Naive B cell (primary cell): ENCODE data around the gene OTOS. TPM values are rescaled to one million over a fixed set of nuclear protein-coding genes. Genes with fewer than 3 reads are reported as not detected.

Experiments used
- ATAC-seq, 2 donors: fragments of 150-1000 bp; cut with Tn5 transposase; 2 replicates each; pipeline ENCODE4 v1.10.0; 2021; ENCODE audit warnings: low read depth in 2 of 2, mild to moderate bottlenecking in 2 of 2, moderate library complexity in 2 of 2
- DNase-seq: peaks from one replicate; pipeline ENCODE4 v3.0.0; 2022
- H3K27ac Mint-ChIP-seq, 6 donors: one replicate each; pipeline ENCODE4 v1.8.0; 2020 to 2022; ENCODE audit warnings: mild to moderate bottlenecking in 6 of 6, mixed read lengths in 6 of 6, moderate library complexity in 5 of 6, inconsistent platforms in 2 of 6
- H3K27me3 Mint-ChIP-seq, 3 donors: one replicate each; pipeline ENCODE4 v1.8.0; 2021 to 2022; ENCODE audit warnings: mixed read lengths in 3 of 3, mild to moderate bottlenecking in 1 of 3
- H3K36me3 Mint-ChIP-seq, 2 donors: one replicate each; pipeline ENCODE4 v1.8.0; 2020 to 2022; ENCODE audit warnings: mixed read lengths in 2 of 2, inconsistent platforms in 1 of 2, mild to moderate bottlenecking in 1 of 2
- H3K4me1 Mint-ChIP-seq, 3 donors: one replicate each; pipeline ENCODE4 v1.8.0; 2020 to 2022; ENCODE audit warnings: mixed read lengths in 3 of 3, inconsistent platforms in 1 of 3, mild to moderate bottlenecking in 1 of 3, moderate library complexity in 1 of 3
- H3K4me3 Mint-ChIP-seq, 8 donors: one replicate each; pipeline ENCODE4 v1.8.0; 2020 to 2022; ENCODE audit warnings: mild to moderate bottlenecking in 8 of 8, mixed read lengths in 8 of 8, moderate library complexity in 8 of 8, inconsistent platforms in 2 of 8
- H3K9me3 Mint-ChIP-seq, 7 donors: one replicate each; pipeline ENCODE4 v1.8.0; 2020 to 2022; ENCODE audit warnings: mixed read lengths in 7 of 7, mild to moderate bottlenecking in 5 of 7, inconsistent platforms in 2 of 7, moderate library complexity in 1 of 7
- polyA plus RNA-seq, 6 donors: library from polyadenylated mRNA; unstranded; fragments of 300-500 nt; fragmentation: Illumina TruSeq; gene quantifications; one replicate each; pipeline ENCODE4 v1.2.3, GENCODE V29; 2021; ENCODE audit warnings: low read depth in 6 of 6

Gene OTOS
- polyA plus RNA-seq, 6 donors from 2014 or later: not detected

GRCh38 chr2:240106765-240107476 lies 33.5 kb downstream of the OTOS start:
- no peak for DNase-seq
- no peaks in the 10 kb centered on the region for H3K9me3 Mint-ChIP-seq
- H3K4me3 Mint-ChIP-seq: no peak overlapping the region
- H3K27ac Mint-ChIP-seq: no peak overlapping the region
- ATAC-seq: no peak
- peaks cover 15 to 40% (median 30%) of the 10 kb centered on the region in 3 donors for H3K27me3 Mint-ChIP-seq
- no peaks in the 10 kb centered on the region for H3K36me3 Mint-ChIP-seq
- no peaks in the 10 kb centered on the region for H3K4me1 Mint-ChIP-seq

DNA sequence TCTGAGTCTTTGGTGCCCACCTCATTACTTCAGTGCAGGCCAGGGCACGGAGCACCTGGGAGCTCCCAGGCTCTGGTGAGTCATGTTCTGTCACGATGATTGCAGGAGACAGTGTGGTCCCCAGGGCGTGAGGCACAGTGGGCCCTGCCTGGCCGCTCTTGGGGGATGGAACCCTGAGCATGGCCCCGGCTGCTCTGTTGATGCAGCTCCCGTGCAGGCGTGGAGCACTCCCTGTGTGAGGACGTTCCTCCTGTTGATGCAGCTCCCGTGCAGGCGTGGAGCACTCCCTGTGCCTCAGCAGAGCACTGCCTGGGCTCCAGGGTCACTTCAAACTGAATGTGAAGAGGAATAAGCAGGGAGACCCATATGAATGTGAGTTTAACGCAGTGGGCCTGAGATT lies 34.5 kb downstream of the OTOS start:
- Mint-ChIP-seq H3K9me3 (peaks cover 0 to 2% (median 0%) of the 10 kb centered on the region in 7 donors), H3K4me3 (no peak overlapping the region), H3K36me3 (no peaks in the 10 kb centered on the region), H3K4me1 (no peaks in the 10 kb centered on the region), H3K27ac (no peak overlapping the region), H3K27me3 (peaks cover 8 to 32% (median 30%) of the 10 kb centered on the region in 3 donors)
- ATAC-seq (no peak), DNase-seq (no peak)

DNA sequence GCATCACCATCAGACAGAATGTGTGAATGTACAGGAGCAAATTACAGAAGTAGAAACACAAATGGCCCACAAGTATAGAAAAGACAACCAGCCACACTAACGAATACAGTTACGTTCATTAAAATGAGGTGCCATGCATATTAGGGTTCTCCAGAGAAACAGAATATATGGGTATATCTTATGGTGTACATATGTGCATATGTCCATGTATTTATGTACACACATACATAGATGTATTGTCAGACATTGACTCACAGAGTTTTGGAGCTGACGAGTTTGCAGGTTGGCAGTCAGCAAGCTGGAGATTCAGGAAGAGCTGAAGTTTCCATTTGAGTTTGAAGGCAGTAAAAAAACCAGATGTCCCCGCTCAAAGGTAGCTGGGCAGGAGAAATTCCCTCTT lies 37.3 kb downstream of the OTOS start:
- Mint-ChIP-seq H3K27ac (no peak overlapping the region), H3K36me3 (peaks cover 0 to 15% of the 10 kb centered on the region in 2 donors), H3K27me3 (peaks cover 24 to 44% (median 43%) of the 10 kb centered on the region in 3 donors), H3K9me3 (peaks cover 2 to 18% (median 10%) of the 10 kb centered on the region in 7 donors), H3K4me1 (no peaks in the 10 kb centered on the region), H3K4me3 (no peak overlapping the region)
- DNase-seq (no peak), ATAC-seq (no peak)

DNA sequence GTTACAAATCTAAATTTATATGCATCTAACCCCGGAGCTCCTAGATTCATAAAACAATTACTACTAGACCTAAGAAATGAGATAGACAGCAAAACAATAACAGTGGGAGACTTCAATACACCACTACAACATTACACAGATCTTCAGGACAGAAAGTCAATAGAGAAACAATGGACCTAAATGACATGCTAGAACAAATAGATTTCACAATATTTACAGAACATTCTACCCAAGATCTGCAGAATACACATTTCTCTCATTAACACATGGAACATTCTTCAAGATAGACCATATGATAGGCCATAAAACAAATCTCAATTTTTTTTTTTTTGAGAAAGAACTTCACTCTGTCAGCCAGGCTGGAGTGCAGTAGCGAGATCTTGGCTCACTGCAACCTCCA lies 42.1 kb downstream of the OTOS start:
- Mint-ChIP-seq H3K4me3 (no peak overlapping the region), H3K4me1 (no peaks in the 10 kb centered on the region), H3K36me3 (peaks cover 0 to 36% of the 10 kb centered on the region in 2 donors), H3K27ac (no peak overlapping the region), H3K27me3 (peaks cover 56 to 81% (median 71%) of the 10 kb centered on the region in 3 donors), H3K9me3 (peaks cover 7 to 38% (median 20%) of the 10 kb centered on the region in 7 donors)
- ATAC-seq (no peak), DNase-seq (no peak)

GRCh38 chr2:240095556-240096523 lies 44.6 kb downstream of the OTOS start:
- no peak overlapping the region for H3K27ac Mint-ChIP-seq

DNA sequence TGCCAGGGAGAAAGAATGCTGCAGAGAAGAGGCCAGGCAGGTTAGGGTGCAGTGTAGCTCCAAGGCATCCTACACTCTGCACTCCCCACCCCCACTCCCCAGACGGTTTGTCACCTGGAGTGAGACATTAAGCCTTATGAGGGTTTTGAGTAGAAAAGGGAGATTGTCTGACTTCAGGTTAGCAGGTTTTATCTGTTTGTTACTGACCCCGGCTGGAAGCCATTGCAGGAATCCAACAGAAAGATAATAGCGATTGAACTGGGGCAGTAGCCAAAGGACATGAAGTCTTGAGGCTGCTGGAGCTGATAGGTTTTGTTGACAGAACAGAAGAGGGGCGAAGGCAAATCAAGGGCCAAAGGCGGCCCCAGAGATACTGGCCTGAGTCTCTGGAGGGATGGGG lies 51.2 kb downstream of the OTOS start:
- H3K36me3 Mint-ChIP-seq: peaks cover 5 to 26% of the 10 kb centered on the region in 2 donors
- ATAC-seq (no peak), DNase-seq (no peak)
- H3K9me3 Mint-ChIP-seq: peaks cover 16 to 57% (median 35%) of the 10 kb centered on the region in 7 donors
- no peaks in the 10 kb centered on the region for H3K4me1 Mint-ChIP-seq
- H3K27me3 Mint-ChIP-seq: peaks cover 31 to 55% (median 44%) of the 10 kb centered on the region in 3 donors
- no peak overlapping the region for H3K27ac Mint-ChIP-seq
- no peak overlapping the region for H3K4me3 Mint-ChIP-seq

More at GRCh38 chr2:240095556-240096523, 44.6 kb downstream of the OTOS start:
- no peak for DNase-seq
- H3K4me1 Mint-ChIP-seq: no peaks in the 10 kb centered on the region
- ATAC-seq: no peak
- H3K27me3 Mint-ChIP-seq: peaks cover 63 to 82% (median 81%) of the 10 kb centered on the region in 3 donors
- peaks cover 10 to 54% (median 28%) of the 10 kb centered on the region in 7 donors for H3K9me3 Mint-ChIP-seq
- no peak overlapping the region for H3K4me3 Mint-ChIP-seq
- peaks cover 5 to 44% of the 10 kb centered on the region in 2 donors for H3K36me3 Mint-ChIP-seq

Other genes starting within 250 kb of the OTOS start
- 100 to 1,000 TPM; 109 to 166 (median 129) TPM for gene NDUFA10, start 115.3 kb downstream of the OTOS start, polyA plus RNA-seq
- not detected for gene OR6B2, start 110.2 kb downstream of the OTOS start, polyA plus RNA-seq
- not detected for gene OR6B3, start 87.1 kb downstream of the OTOS start, polyA plus RNA-seq
- gene COPS9, start 4.4 kb downstream of the OTOS start, polyA plus RNA-seq: 100 to 1,000 TPM; 182 to 232 (median 207) TPM